SJSA1 (cell line): Measurements from ENCODE around the gene IL18BP. TPM values are rescaled to one million over a fixed set of nuclear protein-coding genes. Genes with fewer than 3 reads are reported as not detected.

Experiments used
- DNase-seq, 2 experiments: peaks; one replicate each; pipeline ENCODE4 v3.0.0-alpha.2; 2015 to 2020; ENCODE audit warnings: low spot score in 2 of 2, low read depth in 1 of 2
- H3K27ac ChIP-seq: fragments of 250-450 bp; sonication (Bioruptor Pico); 2 replicates; pipeline ENCODE4 v1.5.1; 2020; ENCODE audit warnings: mild to moderate bottlenecking, moderate library complexity
- H3K27me3 ChIP-seq: fragments of 250-450 bp; sonication (Bioruptor Pico); replicated peaks from 2 replicates; pipeline ENCODE4 v1.5.1; 2020; ENCODE audit warnings: mild to moderate bottlenecking, moderate library complexity
- H3K36me3 ChIP-seq: fragments of 250-450 bp; sonication (Bioruptor Pico); 2 replicates; pipeline ENCODE4 v1.5.1; 2020; ENCODE audit warnings: mild to moderate bottlenecking
- H3K4me1 ChIP-seq: fragments of 250-450 bp; sonication (Bioruptor Pico); replicated peaks from 2 replicates; pipeline ENCODE4 v1.6.1; 2021; ENCODE audit warnings: mild to moderate bottlenecking
- H3K4me3 ChIP-seq: fragments of 250-450 bp; sonication (Bioruptor Pico); 2 replicates; pipeline ENCODE4 v1.5.1; 2020; ENCODE audit warnings: mild to moderate bottlenecking
- H3K9me3 ChIP-seq: fragments of 250-450 bp; sonication (Bioruptor Pico); replicated peaks from 2 replicates; pipeline ENCODE4 v1.5.1; 2020; ENCODE audit warnings: mild to moderate bottlenecking
- total RNA-seq: library from RNA; depleted of rRNA; stranded (reverse); fragments of >200 nt; shearing (Covaris generic); gene quantifications from 2 replicates; pipeline ENCODE4 v1.2.3, GENCODE V29; 2014; rRNA removed

IL18BP gene
- 0.06 and 3.3 TPM in 2 replicates for total RNA-seq

DNA sequence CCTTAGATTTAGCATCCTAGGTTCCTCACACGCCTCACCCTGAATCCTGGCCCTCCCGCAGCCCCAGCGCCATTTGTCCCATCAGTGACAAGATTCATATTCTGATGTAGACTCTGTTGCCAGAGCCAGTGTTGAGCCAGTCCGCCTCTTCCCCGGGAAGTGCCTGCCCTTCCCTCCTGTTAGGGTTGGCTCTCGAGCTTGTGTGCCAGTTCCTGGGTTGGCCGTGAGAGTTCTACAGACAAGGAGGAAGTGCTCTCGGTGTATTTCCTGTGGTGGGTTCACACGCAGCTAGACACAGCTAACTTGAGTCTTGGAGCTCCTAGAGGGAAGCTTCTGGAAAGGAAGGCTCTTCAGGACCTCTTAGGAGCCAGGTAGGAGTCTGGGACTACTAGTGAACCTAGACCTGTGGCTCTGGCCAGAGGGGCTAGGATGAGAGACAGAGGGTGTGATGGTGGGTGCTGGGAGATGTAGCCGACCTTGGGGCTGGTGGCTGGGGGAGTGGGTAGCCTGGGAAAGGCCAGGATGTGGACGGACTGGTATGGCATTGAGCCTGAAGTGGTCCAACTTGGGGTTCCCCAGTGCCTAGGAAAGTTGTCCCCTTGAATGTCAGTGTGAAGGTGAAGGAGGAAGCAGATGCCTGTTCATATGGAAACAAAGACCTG, at the start of gene IL18BP:
TSS of gene IL18BP (plus strand) at position 261 of the 662 bp plus-strand sequence. CDS start 1,076 bp downstream, outside the sequence.
- Histone ChIP-seq H3K4me3 (no peak within 1 kb of the TSS), H3K9me3 (no peaks in the 10 kb centered on the region), H3K4me1 (peaks cover 5% of the 10 kb centered on the region), H3K27ac (no peak within 1 kb of the TSS), H3K27me3 (no peaks in the 10 kb centered on the region), H3K36me3 (peaks cover 14% of the 10 kb centered on the region)
- DNase-seq: no peak

DNA sequence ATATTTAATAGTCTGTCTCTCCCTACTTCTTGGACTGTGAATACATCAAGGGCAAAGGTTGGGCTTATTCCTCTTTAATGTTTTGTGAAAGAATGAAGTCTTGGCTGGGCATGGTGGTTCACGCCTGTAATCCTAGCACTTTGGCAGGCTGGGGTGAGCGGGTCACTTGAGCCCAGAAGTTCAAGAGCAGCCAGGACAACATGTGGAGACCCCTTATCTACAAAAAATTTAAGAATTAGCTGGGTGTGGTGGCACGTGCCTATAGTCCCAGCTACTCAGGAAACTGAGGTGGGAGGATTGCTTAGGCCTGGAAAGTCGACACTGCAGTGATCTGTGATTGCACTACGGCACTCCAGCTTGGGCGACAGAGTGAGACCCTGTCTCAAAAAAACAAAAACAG, 49.7 kb upstream of the IL18BP start:
- H3K27me3 ChIP-seq: no peaks in the 10 kb centered on the region
- H3K4me1 ChIP-seq: peaks cover 52% of the 10 kb centered on the region
- no peak for DNase-seq
- H3K9me3 ChIP-seq: no peaks in the 10 kb centered on the region
- no peaks in the 10 kb centered on the region for H3K36me3 ChIP-seq
- no peak overlapping the region for H3K27ac ChIP-seq
- no peak overlapping the region for H3K4me3 ChIP-seq

DNA sequence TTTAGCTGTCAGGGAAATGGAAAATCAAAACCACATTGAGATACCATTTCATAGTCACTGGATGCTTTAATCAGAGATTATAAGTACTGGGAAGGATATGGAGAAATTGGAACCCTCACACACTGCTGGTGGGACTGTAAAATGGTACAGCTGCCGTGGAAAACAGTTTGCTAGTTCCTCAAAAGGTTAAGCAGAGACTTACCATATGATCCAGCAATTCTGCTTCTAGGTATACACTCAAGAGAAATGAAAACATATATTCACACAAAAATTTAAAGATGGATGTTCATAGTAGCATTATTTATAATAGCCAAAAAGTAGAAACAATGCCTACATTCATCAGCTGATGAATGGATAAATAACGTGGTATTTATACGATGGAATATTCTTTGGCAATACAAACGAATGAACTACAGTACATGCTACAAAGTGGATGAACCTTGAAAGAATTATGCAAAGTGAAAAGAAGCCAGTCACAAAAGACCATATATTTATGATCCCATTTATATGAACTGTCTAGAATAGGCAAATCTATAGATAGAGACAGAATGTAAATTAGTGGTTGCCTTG, 46.9 kb upstream of the IL18BP start:
- H3K4me1 ChIP-seq: peaks cover 26% of the 10 kb centered on the region
- no peak overlapping the region; the same call in 1 of the 2 replicates for H3K27ac ChIP-seq
- no peak for DNase-seq
- no peaks in the 10 kb centered on the region for H3K27me3 ChIP-seq
- H3K4me3 ChIP-seq: no peak overlapping the region
- H3K36me3 ChIP-seq: no peaks in the 10 kb centered on the region
- no peaks in the 10 kb centered on the region for H3K9me3 ChIP-seq

DNA sequence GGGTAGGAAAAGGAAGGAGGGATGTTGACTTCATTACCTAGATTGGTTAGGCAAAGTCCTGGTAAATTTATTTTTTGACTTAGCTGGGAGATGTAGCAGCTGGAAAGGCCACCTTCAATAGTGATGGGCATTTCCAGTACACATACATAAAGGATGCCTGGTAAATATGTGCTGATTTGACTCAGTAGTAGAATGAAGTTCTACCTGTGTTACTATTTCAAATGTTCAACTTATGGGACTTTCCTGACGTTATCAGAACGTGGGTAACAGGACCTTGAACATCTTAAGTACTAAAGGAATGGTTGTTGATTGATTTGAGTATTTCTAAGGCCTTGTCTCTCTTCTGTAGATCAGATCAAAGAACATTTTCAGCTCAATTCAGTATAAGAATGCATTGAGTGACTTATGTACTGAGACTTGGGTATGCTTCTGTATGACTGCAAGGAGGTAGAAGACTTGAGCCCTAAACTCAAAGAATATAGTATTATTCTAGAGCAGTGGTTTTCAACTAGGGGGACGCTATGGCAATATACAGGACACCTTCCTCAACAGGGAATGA, 42.7 kb upstream of the IL18BP start:
- Histone ChIP-seq H3K9me3 (no peaks in the 10 kb centered on the region), H3K27me3 (no peaks in the 10 kb centered on the region), H3K4me3 (no peak overlapping the region), H3K4me1 (peaks cover 14% of the 10 kb centered on the region), H3K27ac (no peak overlapping the region), H3K36me3 (peaks cover 4% of the 10 kb centered on the region)
- no peak for DNase-seq

DNA sequence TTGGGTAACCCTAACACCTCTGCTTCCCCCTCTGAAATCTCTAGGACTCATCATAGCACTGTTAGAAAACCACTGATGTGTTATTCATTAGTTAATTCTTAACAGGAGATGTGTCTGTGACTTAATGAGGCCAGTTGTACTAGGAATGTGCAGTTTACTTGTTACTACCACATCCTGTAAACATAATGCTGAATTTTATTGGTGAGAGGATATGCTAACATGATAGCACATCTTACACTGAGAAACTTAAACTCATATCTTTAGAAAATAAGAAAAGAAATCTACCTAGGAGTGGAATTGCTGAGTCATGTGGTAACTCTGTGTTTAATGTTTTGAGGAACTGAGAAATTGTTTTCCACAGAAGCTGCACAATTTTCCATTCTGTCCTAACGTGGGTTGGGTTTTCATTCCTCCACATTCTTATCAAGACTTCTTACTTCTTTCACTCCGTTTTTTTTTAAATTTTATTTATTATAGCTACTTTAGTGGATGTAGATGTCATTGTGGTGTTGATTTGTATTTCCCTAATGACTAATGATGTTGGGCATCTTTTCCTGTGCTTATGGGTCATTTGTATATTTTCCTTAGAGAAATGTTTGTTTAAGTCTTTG, 36.2 kb upstream of the IL18BP start:
- Histone ChIP-seq H3K36me3 (peaks cover 11% of the 10 kb centered on the region), H3K4me3 (no peak overlapping the region), H3K9me3 (no peaks in the 10 kb centered on the region), H3K27ac (peak overlapping the region; percentile 81), H3K4me1 (peaks cover 17% of the 10 kb centered on the region), H3K27me3 (no peaks in the 10 kb centered on the region)
- peak in 1 of 2 experiments; percentile 68 for DNase-seq

DNA sequence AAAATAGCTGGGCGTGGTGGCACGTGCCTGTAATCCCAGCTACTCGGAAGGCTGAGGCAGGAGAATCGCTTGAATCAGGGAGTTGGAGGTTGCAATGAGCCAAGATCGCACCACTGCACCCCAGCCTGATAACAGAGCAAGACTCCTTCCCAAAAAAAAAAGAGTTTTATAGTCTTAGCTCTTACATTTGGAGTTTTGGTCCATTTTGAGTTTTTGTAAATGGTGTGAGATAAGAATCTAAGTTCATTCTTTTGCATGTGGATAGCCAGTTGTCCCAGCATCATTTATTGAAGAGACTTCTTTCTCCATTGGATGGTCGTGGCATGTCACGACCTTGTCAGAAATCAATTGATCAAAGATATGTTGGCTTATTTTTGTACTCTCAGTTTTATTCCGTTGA, 35.2 kb upstream of the IL18BP start:
- no peaks in the 10 kb centered on the region for H3K27me3 ChIP-seq
- no peak overlapping the region for H3K4me3 ChIP-seq
- H3K9me3 ChIP-seq: no peaks in the 10 kb centered on the region
- DNase-seq: no peak
- peaks cover 17% of the 10 kb centered on the region for H3K4me1 ChIP-seq
- H3K36me3 ChIP-seq: peaks cover 11% of the 10 kb centered on the region
- H3K27ac ChIP-seq: no peak overlapping the region

DNA sequence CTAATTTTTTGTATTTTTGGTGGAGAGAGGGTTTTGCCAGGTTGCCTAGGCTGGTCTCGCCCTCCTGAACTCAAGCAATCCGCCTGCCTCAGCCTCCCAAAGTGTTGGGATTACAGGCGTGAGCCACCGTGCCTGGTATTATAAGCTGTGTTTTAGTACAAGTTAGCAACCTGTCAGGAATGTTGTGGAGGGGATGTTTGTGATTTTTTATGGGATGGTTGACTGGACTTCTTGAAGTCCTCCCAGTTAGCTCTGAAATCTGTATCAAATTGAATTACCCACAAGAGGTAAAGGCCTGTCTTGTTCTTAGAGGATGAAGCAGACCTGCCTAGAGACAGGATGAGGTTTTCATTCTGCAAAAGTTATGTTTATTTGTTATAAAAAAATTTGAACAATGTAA, 34.1 kb upstream of the IL18BP start:
- Histone ChIP-seq H3K36me3 (peaks cover 11% of the 10 kb centered on the region), H3K4me1 (peaks cover 17% of the 10 kb centered on the region), H3K9me3 (no peaks in the 10 kb centered on the region), H3K27ac (no peak overlapping the region), H3K4me3 (no peak overlapping the region), H3K27me3 (no peaks in the 10 kb centered on the region)
- no peak for DNase-seq

DNA sequence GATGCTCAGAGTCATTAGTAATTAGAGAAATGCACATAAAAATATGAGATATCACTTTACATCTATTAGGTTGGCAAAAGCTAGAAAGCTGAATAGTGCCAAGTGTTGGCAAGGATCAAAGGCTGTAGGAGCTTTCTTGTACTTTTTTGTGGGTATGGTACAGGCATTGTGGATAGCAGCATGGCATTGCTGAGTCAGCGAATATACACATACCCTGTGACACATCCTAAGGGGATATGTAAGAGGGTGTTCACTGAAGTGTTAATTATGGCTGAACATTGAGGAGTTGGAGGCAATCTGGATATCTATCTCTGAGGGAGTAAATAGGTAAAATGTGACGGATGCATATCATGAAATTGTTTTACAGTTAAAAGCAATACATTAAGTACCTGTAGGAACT, 27.0 kb upstream of the IL18BP start:
- no peaks in the 10 kb centered on the region for H3K9me3 ChIP-seq
- H3K4me1 ChIP-seq: no peaks in the 10 kb centered on the region
- no peak for DNase-seq
- 0 out of 2 replicates have a peak, but pooled peaks cover 2% of the 10 kb centered on the region for H3K36me3 ChIP-seq
- no peaks in the 10 kb centered on the region for H3K27me3 ChIP-seq
- no peak overlapping the region for H3K4me3 ChIP-seq
- H3K27ac ChIP-seq: no peak overlapping the region

DNA sequence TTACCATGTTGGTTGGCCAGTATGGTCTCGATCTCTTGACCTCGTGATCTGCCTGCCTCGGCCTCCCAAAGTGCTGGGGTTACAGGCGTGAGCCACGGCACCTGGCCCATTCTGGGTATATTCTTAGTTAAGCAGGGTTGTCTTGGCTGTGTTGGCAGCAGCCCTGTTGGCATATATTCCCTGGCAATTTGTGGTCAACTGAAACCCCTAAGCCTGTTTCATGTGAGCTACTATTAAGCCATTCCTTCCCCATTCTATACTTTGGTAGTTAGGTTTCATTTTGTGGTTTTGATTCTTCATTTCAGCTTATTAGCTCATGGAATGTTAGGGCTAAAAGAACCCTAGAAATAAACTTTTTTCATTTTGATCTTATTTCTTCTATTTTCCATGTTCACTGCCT, 22.2 kb upstream of the IL18BP start:
- peaks cover 6% of the 10 kb centered on the region for H3K36me3 ChIP-seq
- no peak overlapping the region for H3K4me3 ChIP-seq
- no peaks in the 10 kb centered on the region for H3K4me1 ChIP-seq
- no peak for DNase-seq
- no peaks in the 10 kb centered on the region for H3K9me3 ChIP-seq
- H3K27me3 ChIP-seq: no peaks in the 10 kb centered on the region
- H3K27ac ChIP-seq: no peak overlapping the region

DNA sequence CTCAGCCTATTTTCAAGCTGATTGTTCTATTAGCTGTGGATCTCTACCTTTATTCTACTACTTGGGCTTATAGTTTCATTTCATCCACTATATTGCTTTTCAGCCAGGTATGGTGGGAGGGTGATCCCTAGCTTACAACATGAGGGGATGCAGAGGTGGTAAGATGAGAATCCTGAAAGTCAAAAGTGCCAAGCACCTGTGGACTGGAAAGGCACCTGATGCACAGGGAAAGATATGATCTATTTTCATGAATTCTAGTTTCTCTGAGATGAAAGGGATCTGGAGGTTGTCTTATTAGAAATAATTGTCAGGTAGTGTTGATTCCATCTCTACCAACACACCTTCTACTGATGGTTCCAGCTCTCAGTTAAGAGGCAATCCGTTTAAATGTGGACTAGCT, 21.6 kb upstream of the IL18BP start:
- Histone ChIP-seq H3K36me3 (peaks cover 6% of the 10 kb centered on the region), H3K27me3 (no peaks in the 10 kb centered on the region), H3K4me1 (no peaks in the 10 kb centered on the region), H3K27ac (no peak overlapping the region), H3K9me3 (no peaks in the 10 kb centered on the region), H3K4me3 (no peak overlapping the region)
- DNase-seq: no peak

DNA sequence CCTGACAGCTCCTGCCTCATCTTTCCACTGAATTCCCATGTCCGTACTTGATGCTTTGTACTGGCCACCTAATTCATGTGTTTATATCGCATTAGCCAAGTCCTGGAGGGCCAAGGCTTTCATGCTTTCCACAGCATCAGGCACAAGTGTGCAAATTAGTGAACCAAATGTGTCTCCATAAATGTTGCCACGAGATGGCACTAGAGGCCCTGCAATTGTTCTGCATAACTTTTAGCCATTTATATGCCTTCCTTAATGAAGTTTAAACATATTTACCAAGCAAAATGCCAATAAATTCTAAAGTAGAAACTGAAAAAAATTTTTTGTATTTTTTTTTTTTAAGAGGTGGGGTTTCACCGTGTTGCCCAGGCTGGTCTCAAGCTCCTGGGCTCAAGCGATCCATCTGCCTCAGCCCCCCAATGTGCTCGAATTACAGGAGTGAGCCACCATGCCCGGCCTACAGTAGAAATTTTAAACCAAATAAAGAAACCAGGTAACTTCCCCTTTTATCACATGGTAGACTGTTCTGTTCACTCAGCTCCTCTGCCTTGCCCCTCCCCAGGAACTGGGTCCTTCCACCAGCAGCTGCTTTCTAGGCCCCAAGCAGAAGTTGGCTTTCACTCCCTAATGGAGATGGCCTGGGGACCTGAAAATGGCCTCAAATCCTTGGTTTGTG, 20.8 kb upstream of the IL18BP start:
- H3K27me3 ChIP-seq: no peaks in the 10 kb centered on the region
- no peak for DNase-seq
- no peaks in the 10 kb centered on the region for H3K9me3 ChIP-seq
- H3K4me3 ChIP-seq: no peak overlapping the region
- H3K36me3 ChIP-seq: peaks cover 6% of the 10 kb centered on the region
- no peaks in the 10 kb centered on the region for H3K4me1 ChIP-seq
- no peak overlapping the region for H3K27ac ChIP-seq

DNA sequence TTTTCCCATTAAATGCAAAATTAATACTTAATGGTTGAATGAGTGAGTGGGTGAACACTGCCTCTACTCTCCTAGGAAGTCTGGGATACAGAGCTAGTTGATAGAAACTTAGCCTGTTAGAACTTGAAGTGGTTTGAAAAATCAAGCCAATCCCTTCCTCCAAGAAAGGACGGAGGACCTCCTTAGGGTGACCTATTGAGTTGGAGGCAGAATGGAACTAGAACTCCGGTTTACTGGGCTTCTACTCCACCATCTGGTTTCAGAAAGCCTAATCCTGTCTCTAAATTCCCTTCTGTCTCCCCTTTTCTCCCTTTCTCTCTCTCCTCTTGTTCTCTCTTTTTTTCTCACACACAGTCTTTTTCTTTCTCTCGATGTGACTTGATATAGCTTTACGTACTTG, 19.6 kb upstream of the IL18BP start:
- Histone ChIP-seq H3K4me1 (no peaks in the 10 kb centered on the region), H3K9me3 (no peaks in the 10 kb centered on the region), H3K36me3 (peaks cover 6% of the 10 kb centered on the region), H3K27ac (no peak overlapping the region), H3K4me3 (no peak overlapping the region), H3K27me3 (no peaks in the 10 kb centered on the region)
- no peak for DNase-seq

DNA sequence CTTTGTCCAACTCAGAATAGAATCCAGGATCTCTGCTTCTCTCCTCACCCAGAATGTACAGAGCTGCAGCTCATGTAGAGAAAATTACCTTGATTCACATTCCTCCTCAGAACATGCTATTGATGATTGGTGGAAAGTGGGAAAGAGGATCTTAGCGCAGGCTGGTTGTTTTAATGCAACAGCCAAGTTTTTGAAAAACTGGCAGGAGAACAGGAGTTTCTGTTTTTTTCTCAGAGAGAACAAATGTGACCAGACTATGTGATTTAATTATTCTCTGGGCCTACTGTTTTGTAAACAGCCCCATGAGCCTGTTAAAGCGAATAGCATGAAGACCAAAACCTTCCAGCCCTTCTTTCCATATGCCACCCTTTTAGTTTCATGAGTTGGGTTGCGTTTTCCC, 19.1 kb upstream of the IL18BP start:
- no peak overlapping the region for H3K27ac ChIP-seq
- H3K9me3 ChIP-seq: no peaks in the 10 kb centered on the region
- no peaks in the 10 kb centered on the region for H3K4me1 ChIP-seq
- H3K4me3 ChIP-seq: no peak overlapping the region
- no peaks in the 10 kb centered on the region for H3K27me3 ChIP-seq
- DNase-seq: no peak
- peaks cover 6% of the 10 kb centered on the region for H3K36me3 ChIP-seq

DNA sequence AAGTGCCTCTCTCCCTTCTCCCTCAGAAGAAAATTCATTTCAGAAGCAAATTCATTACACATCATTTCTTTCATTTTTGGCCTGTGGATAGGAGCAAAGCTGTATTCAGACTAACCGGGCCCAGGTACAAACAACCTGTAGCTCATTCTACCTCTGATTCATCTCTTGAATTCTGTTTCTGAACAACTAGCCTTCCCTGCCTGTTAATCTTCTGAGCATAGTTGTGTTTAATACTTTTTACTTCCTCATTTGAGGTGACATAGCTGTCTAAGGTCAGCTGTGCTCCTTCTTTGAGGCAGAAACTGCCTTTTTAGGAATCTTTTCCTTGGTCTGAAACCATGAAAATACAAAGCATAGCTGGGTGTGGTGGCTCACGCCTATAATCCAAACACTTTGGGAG, 12.6 kb upstream of the IL18BP start:
- Histone ChIP-seq H3K27me3 (no peaks in the 10 kb centered on the region), H3K4me3 (no peak overlapping the region), H3K9me3 (no peaks in the 10 kb centered on the region), H3K4me1 (no peaks in the 10 kb centered on the region), H3K36me3 (0 out of 2 replicates have a peak, but pooled peaks cover 3% of the 10 kb centered on the region), H3K27ac (no peak overlapping the region)
- DNase-seq: no peak
